ENCODE measurements around the gene COL5A1.

COL5A1 gene

GRCh38 chr9:134796882-134797281 is 155.3 kb downstream of the COL5A1 start:
- no peak for DNase-seq

DNA sequence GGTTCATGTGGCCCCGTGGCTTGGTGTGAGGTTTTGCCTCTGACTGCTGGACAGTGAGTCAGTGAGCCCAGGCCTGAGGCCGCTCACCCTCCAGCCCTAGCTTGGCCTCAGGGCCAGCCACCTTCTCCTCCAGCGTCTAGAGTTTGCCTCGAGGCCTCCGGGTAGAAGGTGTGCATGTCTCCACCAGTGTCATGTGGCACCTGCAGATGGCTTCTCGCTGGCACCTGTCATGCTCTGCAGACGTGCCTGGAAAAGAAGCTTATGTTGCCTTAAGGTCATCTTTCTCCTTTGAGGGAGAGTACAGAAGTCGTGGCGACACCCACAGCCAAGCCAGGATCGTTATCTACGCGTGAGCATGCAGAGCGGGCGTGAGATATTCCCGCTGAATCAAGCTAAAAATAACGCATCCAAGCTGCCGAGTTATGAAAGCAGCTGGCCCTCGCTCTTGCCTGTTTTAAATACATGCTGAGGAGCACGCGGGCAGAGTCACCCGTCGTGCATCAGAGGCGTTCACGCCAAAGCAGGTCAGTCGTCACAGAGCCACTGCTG is 159.3 kb downstream of the COL5A1 start:
- no peak for DNase-seq

DNA sequence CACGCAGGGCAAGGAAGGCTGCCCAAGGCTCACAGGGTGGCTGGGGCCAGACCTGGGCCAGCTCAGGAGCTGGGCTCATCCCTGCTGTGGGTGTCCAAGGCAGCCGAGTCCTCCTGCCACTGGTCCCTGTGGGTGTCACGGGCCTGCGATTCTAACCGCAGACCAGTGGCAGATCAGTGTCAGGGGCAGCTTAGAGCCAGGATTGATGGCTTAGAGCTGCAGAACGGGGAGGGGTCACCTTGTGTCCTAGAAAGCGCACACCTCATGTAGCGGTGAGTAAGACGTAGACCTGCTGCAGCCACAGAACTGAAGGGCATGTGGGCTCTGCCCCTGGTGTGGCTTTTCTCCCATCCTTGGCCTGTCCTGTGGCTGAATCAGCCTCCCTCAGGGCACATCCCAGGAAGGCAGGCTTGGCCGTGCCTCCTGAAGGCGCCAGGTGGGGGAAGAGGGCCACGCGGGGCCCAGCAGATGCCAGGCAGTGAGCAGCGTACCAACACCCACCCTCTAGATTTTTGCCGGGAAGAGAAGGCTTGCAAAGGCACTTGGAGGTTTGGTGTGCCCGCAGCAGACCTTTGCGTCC is 160.7 kb downstream of the COL5A1 start:
- DNase-seq = no peak

GRCh38 chr9:134804871-134805270 is 163.3 kb downstream of the COL5A1 start:
- no peak for DNase-seq

DNA sequence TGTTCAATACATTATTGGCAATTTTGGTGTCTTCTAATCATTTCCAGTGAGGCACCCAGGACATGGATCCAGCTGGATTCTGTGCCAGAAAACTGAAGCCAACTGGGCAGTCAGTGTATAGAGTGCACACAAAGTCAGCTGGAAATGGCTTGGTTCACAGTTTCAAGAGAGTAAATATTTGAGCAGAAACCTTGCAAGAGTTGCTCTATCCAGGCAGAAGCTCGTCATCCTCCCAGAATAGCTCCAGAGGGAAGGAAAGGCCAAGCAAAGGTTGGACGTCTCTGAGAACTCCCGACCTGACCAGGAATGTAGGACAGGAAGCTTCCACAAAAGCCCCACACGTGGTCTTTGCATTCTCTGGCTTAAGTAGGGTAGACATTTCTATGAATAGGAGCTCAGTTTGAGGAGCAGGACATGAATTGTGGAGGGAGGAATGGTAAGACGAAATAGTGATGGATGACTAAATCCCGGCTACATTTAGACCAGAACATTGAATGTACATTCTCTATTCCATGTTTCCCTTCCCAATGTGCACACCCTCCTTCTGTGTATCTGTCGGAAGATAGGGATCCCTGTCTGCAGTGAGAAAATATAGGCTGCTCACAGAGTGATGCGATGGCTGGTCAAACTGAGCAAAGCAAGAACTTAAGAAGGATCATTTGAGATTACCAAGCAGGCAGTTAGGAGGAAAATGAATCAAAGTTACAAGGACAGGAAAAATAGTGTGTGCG is 166.3 kb downstream of the COL5A1 start:
- no peak for DNase-seq

- no peak for DNase-seq
These were observed 166.8 kb downstream of the COL5A1 start for GRCh38 chr9:134808447-134808792.

DNA sequence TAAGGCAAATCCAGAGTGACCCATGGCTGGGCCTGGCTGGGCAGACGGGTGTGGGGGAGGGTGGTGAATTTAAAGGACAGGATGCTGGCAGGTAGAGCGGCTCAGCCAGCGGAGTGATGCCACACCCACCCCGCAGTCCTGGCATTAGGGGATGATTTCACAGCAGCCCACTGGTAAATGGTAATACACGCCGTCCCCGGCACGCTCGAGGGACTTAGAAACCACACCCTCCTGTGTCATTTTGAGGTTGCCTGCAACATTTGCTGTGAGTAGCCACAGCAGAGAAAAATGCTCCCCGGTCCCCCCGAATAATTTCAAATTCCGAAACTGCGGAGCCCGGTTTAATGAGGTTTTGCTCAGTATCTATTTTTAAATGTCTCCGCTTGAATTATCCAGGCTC is 167.7 kb downstream of the COL5A1 start:
- no peak for DNase-seq

DNA sequence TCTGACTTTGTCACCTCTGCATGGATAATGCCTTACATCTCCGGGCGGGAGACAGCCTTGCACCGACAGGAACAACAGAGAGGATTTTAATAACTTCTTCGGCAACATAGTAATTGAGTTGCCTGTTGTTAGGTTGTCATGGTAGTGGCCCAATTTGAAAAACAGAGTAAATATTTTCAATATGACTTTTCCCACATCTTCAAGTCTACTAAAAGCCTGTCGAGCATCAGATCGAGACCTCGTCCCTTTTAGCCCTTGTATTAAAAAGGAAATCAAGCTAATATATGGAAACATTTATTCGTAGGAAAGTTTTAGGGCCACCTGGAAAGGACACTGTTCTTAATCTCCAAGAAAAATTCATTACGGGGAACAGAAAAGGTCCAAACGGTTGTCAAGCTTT is 168.2 kb downstream of the COL5A1 start:
- no peak for DNase-seq

- DNase-seq = no peak
These were observed 169.6 kb downstream of the COL5A1 start for GRCh38 chr9:134811079-134811672.

DNA sequence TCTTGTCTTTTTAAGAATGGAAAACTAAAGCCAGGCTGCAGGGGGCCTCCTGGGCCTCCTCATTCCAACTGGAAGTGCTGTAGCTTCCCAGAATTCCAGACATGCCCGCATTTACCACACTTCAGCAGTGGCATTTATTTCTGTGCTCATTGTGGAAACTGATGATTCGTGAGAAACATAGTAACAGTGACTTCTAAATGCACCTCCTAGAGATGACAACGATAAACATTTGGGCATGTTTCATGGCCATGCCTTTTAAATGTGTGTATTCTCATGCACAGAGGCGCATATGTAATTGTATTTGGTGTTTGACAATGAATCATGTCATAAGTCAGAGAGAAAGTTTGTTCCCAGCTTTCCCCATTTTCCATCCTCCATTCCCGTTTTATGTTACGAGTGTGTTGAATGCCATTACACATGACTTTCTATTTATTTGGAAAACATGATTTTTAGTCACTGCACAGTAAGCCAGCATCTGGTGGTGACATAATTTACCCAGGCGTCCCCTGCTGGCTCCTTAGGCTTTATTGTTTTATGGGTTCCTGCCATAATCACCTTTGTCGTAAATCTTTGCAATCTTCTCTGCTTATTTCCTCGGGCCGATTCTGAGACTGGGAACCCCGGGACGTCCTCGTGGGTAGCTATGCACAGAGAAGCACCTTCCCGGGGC is 170.2 kb downstream of the COL5A1 start:
- no peak for DNase-seq

DNA sequence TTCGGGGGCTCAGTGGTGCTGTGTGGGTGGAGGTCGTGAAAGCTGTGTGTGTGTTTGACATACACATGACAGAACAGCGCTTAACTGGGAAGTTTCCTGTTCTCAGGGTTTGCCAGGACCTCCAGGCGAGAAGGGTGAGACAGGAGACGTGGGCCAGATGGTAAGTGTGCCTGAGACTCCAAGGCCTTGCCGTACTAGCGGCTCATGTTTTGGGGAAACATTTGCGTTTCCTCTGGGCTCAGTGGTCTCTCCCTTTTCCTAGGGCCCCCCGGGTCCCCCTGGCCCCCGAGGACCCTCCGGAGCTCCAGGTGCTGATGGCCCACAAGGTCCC is 170.7 kb downstream of the COL5A1 start:
- no peak for DNase-seq

DNA sequence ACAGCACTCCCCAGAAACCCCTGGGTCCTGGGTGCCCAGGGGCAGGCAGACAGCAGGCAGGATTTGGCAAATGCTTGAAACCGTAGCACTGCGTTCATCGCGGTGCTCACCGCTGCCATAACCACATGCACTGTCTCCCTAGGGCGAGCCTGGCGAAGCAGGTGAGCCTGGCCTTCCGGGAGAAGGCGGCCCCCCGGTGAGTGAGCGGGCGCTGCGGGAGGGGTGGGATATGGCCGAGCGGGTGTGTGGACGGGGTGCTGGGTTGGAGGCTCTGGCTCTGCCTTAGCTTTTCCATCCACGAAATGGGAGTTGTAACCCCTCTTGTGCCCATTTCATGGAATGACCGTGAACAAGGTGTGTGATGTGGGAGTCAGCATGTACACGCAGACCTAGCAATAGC is 172.2 kb downstream of the COL5A1 start:
- DNase-seq = no peak

GRCh38 chr9:134814598-134815215 is 173.1 kb downstream of the COL5A1 start:
- DNase-seq = no peak

DNA sequence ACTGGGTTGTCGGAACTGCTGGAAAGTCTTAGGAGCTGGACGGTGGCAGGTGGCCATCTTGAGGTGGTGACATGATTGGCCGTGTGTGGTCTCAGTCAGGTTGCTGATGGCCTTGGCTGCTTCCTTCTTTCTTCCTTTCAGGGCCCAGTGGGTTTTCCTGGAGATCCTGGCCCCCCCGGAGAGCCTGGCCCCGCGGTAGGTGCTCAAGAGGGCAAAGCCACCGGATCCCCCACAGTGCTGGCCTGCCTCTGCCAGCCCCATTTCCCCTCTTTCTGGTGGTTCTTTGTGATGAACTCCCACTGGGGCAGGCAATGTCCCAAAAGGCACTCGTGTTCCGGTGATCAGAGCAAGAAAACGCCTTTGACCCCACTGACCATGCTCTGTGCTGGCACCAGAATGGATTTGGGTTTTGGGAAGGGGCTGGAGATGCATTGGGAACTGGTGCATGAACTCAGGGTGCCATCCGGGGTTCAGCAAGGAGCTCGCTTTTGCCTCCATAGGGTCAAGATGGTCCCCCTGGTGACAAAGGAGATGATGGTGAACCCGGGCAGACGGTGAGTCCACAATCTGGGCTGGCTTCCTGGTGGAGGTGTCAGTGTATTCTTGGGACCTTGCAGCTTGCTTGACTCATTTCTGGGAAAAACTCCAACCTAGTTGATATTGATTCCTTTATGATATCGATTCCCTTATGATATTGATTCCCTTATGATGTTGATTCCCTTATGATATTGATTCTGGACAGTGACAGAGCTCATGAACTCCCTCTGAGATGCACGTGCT is 174.0 kb downstream of the COL5A1 start:
- no peak for DNase-seq

DNA sequence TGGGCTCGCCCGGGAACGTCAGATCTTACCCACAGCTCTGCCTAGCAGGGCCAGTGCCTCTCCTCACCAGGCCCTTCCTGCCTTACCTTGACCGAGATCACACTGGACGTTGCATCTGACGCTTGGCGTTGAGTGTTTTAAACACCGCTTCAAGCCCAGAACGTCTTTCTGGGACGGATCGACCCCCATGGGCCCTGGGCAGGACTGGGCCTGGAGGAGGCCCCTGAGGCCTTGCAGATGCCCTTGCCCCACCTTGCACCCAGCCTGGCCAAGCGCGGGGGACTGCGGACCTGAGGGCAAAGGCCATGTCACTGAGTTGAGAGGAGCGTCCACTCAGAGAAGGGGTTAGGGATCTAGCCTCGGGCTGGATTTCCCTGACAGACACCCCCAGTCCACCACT is 174.7 kb downstream of the COL5A1 start:
- DNase-seq = no peak

GRCh38 chr9:134818000-134818568 is 176.5 kb downstream of the COL5A1 start:
- no peak for DNase-seq

- no peak for DNase-seq
These were observed 177.0 kb downstream of the COL5A1 start for GRCh38 chr9:134818591-134818990.

DNA sequence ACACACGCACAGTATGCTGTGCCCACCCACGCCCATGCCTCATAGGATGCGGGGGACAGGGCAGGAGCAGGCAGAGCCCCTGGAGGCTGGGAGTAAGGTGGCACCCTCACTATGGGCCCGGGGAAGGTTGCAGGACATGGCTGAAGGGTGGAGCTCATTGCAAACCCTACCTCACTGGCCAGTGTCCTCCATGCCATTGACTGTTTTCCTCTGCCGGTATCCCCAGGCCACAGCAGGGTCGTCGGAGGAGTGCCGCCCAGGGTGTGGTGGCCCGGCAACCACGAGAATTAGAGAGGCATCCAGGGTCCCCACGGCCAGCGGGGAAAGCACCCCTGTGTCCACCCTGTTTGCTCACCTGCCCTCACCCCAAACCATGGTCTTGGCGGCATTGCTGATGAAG is 179.3 kb downstream of the COL5A1 start:
- DNase-seq = no peak

DNA sequence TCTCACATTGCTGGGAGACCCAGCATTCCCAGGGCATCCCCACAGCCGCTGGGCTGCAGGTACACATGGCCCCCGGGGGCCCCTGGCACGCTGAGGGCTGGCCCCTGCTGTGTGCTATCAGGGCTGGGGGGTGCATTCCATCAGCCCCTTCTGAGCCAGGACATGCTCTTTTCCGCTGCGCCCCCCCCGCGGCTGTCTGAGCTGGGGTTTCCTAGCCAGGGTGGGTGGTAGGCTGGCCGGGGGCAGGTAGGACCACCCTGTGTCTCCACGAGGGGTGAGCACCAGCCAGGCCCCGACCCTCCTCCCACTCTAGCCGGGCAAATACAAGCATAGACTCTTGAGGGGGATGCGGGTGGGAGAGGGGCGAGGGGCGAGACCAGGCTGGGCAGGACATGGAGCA is 180.9 kb downstream of the COL5A1 start:
- no peak for DNase-seq

- no peak for DNase-seq
These were observed 182.0 kb downstream of the COL5A1 start for GRCh38 chr9:134823623-134824022.

- DNase-seq = no peak
These were observed 183.0 kb downstream of the COL5A1 start for GRCh38 chr9:134824583-134824982.

GRCh38 chr9:134825025-134825424 is 183.4 kb downstream of the COL5A1 start:
- DNase-seq = no peak
